ENCODE data around the gene GP2.

The GP2 gene

DNA sequence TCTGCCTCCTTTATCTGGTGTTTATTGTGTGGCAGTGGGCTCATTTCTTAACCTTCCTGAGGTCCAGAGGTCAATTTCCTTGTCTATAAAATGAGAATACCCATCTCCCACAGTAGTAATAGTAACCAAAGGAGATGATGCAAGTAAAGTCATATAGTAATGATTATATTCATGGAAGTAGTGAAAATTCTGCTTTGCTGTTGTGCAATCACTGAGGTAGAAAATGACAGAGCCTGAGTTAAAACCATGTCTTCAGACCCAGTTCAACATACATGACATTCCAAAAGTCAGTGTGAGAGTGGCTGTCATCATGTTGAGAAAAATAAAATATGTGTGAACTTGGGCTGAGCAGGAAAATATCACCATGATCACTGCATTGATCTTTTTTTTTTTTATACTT lies 26.1 kb upstream of the GP2 start:
- no peak for DNase-seq (ENCODE audit: extremely low read depth, low read depth)
- TF ChIP-seq, protein P1, sequence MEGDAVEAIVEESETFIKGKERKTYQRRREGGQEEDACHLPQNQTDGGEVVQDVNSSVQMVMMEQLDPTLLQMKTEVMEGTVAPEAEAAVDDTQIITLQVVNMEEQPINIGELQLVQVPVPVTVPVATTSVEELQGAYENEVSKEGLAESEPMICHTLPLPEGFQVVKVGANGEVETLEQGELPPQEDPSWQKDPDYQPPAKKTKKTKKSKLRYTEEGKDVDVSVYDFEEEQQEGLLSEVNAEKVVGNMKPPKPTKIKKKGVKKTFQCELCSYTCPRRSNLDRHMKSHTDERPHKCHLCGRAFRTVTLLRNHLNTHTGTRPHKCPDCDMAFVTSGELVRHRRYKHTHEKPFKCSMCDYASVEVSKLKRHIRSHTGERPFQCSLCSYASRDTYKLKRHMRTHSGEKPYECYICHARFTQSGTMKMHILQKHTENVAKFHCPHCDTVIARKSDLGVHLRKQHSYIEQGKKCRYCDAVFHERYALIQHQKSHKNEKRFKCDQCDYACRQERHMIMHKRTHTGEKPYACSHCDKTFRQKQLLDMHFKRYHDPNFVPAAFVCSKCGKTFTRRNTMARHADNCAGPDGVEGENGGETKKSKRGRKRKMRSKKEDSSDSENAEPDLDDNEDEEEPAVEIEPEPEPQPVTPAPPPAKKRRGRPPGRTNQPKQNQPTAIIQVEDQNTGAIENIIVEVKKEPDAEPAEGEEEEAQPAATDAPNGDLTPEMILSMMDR (IDR thresholded peaks at IDR 0.05; ENCODE audit: low read depth, low read length): no peak

DNA sequence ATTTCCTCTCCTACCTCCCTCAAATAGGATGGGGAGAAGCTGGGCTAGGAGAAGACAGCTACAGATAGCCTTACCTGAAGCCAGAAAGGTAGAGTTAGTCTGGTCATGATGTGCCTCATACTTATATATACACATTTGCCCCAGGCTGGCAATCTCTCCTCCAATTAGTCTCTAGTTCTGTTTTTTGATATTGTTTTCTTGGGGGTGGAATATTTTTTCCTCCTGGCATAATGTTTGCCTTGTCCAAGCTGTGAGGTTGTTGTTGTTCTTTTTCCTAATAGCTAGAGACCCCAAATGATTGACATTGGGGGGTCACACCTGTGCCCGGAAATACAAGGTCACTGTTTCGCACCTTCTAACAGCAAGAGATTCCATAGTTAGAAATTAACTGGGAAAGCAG lies 25.3 kb upstream of the GP2 start, which contains the start of gene UMOD:
UMOD (minus strand) TSS at position 101 of the 400 bp plus-strand sequence. CDS start 1,978 bp downstream, outside the sequence.
- TF ChIP-seq, protein P1 (IDR thresholded peaks at IDR 0.05; ENCODE audit: low read depth, low read length): no peak
- DNase-seq (ENCODE audit: extremely low read depth, low read depth): no peak

DNA sequence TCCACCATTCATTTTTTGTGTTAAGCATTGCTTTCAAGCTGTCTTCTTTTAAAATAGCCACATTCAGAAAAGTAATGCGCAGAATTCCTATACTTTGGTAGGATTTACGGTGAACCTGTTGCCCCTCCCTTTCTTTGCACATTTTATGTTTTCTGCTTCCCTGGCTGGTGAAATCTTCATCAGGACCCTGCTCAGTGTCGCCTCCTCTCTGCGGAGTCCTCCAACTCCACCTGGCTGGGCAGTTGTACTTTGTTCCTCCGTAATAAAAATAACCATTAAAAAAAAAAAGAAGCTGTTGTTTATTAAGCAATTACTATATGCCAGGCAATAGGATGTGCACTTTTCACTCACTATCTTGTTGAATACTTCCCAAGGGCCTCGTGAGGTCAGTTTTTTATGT lies 22.3 kb upstream of the GP2 start:
- DNase-seq (ENCODE audit: extremely low read depth, low read depth): no peak
- TF ChIP-seq, protein P1 (IDR thresholded peaks at IDR 0.05; ENCODE audit: low read depth, low read length): no peak

DNA sequence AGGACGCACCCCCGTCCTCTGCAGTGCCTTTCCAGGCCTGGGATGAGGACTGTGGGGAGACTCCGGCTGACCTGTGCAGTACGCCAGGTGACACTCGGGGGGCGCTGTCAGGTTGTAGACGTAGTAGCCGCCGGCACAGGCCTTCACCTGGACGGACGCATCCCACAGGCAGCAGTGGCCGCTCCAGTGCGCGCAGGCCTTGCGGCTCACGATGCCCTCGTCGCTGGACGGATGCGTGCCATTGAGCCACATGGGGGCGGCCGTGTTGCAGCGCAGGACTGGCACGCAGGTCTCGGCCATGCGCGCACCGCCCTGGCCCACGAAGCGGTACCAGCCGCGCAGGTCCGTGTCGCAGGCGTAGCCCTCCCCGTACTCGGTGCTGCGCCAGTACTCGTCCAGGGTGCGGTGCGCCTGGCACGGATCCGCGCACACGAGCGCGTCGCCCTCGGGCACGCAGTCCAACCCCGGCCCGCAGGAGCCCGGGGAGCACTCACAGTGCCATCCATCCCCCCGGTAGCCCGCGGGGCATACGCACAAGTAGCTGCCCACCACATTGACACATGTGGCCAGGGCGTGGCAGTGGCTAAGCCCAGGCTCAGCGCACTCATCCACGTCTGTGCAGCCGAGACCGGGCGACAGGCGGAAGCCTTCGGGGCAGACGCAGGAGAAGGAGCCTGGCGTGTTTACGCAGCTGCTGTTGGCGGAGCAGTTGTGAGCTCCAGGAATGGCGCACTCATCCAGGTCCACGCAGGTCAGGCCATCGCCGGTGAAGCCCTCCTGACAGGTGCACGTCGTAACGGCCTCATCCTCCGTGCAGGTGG lies 21.3 kb upstream of the GP2 start:
- DNase-seq (ENCODE audit: extremely low read depth, low read depth): no peak
- TF ChIP-seq, protein P1 (IDR thresholded peaks at IDR 0.05; ENCODE audit: low read depth, low read length): no peak

DNA sequence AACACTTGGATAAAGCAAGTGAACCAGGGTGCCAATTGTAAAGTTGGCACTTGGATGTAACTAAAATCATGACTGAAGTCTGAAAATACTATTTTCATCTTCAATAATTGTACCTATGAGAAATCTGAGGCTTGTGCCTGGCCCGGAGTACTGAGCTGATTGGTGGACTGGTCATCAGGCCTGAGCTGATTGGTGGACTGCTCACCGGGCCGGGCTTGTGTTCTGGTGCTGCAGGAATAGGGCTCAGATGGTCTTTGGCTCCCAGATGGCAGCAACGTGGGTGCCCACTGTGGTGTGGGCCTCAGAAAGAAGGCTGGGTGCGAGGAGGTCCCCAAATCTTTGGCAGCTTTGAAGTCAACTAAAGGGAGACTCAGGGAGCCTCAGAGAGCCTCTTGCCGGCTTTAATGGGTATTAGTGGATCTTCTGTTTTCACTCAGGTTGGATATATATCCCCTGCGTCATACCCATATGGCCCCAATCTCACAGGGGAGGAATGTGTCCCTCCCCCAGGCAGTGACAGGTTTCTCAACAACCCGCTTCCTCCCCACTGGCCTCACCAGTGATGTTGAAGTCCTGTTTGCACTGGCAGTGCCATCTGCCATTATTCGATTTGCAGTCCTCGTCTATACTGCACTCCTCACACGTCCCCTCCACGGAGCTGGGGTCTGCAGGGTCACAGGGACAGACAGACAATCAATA lies 20.5 kb upstream of the GP2 start:
- TF ChIP-seq, protein P1 (IDR thresholded peaks at IDR 0.05; ENCODE audit: low read depth, low read length): no peak
- DNase-seq (ENCODE audit: extremely low read depth, low read depth): no peak

DNA sequence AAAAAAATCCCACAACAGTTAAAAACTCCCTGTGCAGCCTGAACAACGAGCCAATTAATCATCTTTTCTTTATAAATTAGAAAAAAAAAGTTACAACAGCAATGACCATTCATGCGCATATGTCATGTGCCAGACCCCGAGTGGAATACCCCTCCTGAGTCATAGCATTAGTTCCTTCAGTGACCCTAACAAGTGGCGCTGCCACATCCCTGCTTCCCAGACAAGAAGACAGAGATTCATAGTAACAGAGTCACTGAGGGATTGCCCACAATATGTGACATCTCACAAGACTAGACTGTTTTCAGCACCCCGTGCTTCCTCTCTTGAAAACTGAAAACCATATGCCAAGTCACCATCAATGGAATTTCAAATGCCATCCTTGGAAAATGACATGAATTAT lies 17.3 kb upstream of the GP2 start:
- TF ChIP-seq, protein P1 (IDR thresholded peaks at IDR 0.05; ENCODE audit: low read depth, low read length): no peak

DNA sequence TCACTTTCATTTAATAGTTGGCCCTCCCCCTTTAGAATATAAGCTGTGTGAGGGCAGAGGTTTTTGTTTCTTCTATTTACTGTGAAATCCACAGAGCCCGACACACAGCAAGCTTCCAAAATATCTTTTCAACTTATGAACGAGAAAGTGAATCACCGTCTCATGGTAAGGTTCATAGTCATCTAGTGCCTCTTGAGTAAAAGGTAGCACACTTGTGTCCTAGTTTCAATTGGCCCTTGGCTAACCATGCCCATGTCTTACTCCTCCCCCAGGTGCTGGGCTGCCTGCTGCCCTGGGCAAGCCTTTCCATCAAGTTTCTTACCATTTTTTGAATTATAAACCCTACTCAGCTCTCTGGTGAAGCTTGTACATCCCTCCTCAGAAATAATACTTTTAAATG lies 12.4 kb upstream of the GP2 start:
- no peak for DNase-seq (ENCODE audit: extremely low read depth, low read depth)
- TF ChIP-seq, protein P1 (IDR thresholded peaks at IDR 0.05; ENCODE audit: low read depth, low read length): no peak

More for the DNA sequence above, 17.3 kb upstream of the GP2 start:
- DNase-seq (ENCODE audit: extremely low read depth, low read depth): no peak

Data from AG09319 (cell line).